AG10803 (cell line): ENCODE results near the gene ATG7.

Source experiments
- DNase-seq: peaks from one replicate; pipeline ENCODE4 v3.0.0; 2010; ENCODE audit warnings: low read depth
- H3K4me3 ChIP-seq: 2 replicates; pipeline ENCODE4 v1.5.1; 2011; ENCODE audit warnings: mild to moderate bottlenecking, low read length, control low read depth
- TF ChIP-seq, protein P1 (sequence below): conservative IDR thresholded peaks from 2 replicates; pipeline ENCODE4 v1.5.1; 2011; ENCODE audit warnings: mild to moderate bottlenecking, low read length, control low read depth, inconsistent platforms

The ATG7 gene

DNA sequence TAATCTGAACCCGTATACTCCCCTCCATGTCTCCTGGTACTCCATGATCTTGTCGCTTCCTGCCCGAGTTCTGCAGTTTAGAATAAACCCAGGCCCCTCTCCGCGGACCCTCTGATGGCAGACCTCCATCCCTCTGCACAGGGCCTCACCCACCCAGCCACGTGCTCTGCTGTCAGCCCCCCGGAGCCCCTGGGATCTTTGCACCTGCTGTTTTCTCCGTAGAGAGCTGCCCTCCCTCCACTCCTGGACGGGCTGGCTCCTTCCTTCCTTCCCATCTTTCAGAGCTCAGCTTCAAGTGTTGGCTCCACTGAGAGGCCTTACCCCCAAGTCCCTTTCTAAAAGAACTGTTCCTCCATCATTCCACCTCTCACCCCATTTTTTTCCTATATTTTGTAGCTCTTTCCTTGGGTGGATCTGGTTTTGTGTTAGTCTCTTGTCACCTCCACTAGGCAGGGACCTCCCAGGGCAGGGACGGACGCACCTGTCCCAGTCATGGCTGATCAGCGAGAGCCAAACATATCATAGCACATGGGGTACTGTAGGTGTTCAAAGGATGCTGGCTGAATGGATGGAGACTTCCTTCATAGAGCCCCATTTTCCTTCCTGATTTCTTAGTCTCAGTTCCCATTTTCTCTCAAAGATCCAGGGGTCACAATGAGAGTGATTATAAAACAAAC lies 264.9 kb downstream of the ATG7 start:
- TF ChIP-seq, protein P1, sequence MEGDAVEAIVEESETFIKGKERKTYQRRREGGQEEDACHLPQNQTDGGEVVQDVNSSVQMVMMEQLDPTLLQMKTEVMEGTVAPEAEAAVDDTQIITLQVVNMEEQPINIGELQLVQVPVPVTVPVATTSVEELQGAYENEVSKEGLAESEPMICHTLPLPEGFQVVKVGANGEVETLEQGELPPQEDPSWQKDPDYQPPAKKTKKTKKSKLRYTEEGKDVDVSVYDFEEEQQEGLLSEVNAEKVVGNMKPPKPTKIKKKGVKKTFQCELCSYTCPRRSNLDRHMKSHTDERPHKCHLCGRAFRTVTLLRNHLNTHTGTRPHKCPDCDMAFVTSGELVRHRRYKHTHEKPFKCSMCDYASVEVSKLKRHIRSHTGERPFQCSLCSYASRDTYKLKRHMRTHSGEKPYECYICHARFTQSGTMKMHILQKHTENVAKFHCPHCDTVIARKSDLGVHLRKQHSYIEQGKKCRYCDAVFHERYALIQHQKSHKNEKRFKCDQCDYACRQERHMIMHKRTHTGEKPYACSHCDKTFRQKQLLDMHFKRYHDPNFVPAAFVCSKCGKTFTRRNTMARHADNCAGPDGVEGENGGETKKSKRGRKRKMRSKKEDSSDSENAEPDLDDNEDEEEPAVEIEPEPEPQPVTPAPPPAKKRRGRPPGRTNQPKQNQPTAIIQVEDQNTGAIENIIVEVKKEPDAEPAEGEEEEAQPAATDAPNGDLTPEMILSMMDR = no peak
- DNase-seq = no peak

DNA sequence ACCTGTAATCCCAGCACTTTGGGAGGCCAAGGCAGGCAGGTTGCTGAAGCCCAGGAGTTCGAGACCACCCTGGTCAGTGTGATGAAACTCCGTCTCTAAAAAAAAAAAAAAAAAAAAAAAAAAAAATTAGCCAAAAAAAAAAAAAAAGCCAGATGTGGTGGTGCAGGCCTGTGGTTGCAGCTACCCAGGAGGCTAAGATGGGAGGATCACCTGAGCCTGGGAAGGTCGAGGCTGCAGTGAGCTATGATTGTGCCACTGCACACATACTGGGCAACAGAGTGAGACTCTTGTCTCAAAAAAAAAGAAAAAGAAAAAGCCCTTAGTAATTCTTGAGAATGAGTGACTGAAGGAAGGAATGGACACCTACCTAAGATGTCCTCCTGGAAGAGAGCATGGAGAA lies 266.4 kb downstream of the ATG7 start:
- no peak for DNase-seq
- H3K4me3 ChIP-seq = no peak overlapping the region
- TF ChIP-seq, protein P1 = no peak

More for the DNA sequence above, 264.9 kb downstream of the ATG7 start:
- no peak overlapping the region for H3K4me3 ChIP-seq

DNA sequence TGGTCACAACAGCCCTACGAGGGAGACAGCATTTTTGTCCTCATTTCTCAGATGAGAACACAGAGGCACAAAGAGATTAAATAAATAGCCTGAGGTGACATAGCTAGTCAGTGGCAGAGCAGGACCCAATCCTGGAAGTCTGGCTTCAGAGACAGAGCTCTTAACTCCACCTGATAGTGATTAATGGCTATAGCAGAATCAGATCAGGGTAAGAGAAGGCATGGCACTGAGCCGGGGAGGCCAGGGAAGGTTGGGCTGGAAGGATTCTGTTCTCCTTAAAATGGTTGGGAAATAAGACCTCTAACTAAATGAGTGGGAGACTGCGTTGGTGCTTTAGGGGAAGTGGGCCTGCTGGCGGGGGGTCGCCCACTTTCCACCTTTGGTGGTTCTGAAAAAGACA lies 267.0 kb downstream of the ATG7 start:
- TF ChIP-seq, protein P1 = no peak
- DNase-seq = no peak
- no peak overlapping the region for H3K4me3 ChIP-seq

DNA sequence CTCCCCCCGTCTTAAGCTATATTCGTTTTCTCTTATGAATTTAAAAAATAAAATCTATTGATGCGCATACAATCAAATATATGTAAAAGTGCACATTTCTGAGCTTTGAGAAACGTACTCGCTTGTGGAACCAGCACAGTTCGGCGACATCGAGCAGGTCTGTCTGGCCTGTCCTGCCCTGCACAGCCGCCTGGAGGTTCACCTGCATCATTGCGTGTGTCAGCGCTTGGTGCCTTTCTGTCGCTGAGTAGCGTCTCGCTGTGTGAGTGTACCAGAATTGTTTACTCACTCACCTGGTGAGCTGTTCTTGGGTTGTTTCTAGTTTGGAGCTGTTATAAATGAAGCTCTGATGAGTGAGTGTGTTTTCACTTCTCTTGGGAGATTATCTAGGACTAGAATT lies 267.5 kb downstream of the ATG7 start:
- no peak for DNase-seq
- H3K4me3 ChIP-seq = no peak overlapping the region
- TF ChIP-seq, protein P1 = no peak

DNA sequence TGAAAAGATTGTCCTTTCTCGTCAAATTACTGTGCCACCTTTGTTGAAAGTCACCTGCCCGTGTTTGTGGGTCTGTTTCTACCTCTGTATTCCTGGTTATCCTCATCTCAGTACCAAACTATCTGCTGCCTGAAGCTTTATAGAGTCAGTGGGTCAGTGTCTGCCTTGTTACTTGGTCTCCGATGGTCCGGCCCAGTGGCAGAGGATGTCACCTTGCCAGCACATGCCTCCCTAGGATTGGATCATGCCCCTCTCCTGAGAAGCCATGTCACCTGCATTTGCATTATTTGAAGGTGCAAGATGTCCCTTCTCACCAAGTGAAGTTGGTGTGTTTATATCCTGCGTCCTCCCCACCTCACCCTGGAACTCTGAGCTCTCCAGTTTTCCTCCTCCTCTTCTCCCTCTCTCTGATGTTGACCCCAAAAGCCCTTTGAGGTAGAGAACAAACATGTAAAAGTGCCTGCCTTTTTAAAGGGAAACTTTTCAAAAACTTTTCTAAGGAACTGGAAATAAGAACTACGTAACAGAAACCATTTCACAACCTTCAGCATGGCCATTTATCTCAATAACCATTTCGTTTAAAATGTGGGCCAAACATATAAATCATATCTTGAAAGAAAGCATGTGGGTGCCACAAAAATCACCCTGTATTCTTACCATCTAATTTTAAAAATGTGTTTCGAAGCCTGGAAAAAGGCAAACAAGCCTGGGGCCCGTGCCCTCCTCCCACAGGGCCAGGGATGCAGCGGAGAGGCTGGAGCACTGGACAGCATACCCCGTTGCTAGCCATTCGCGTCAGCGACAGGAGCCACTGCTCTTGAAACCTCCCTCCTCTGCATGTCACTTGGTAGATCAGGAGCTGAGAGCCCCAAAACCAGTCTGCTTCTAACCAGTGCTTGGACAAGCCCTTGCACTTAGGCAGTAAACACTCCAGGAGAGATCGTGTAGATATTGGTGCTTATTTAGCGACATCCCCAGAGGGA lies 269.4 kb downstream of the ATG7 start:
- no peak overlapping the region for H3K4me3 ChIP-seq
- TF ChIP-seq, protein P1 = no peak
- DNase-seq = no peak

DNA sequence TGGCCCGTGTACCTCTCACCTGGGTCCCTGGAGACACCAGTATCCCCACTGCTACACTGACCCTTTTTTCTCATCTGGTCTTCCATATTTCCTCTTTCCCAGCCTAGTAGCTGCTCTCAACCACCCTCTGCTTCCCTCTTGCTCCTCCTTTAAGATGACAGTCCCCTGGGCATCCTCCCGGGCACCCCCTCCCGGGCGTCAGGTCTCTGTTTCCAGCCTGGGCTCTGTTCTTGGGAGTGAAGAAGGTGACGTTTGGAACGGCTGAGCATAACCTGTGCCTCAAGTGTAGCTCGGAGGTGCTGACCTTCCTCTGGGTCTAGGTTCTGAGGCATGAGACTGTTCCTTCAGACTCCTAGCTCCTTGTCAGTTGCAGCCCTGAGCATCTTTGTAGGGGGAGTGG lies 270.4 kb downstream of the ATG7 start:
- TF ChIP-seq, protein P1 = no peak
- no peak for DNase-seq
- H3K4me3 ChIP-seq = no peak overlapping the region
